NCI-H1436 (cell line): ENCODE measurements around the gene HDAC4.

Experiments used
- DNase-seq: peaks from one replicate; lab custom pipeline; 2025; lab: John Stamatoyannopoulos, UW

The HDAC4 gene

DNA sequence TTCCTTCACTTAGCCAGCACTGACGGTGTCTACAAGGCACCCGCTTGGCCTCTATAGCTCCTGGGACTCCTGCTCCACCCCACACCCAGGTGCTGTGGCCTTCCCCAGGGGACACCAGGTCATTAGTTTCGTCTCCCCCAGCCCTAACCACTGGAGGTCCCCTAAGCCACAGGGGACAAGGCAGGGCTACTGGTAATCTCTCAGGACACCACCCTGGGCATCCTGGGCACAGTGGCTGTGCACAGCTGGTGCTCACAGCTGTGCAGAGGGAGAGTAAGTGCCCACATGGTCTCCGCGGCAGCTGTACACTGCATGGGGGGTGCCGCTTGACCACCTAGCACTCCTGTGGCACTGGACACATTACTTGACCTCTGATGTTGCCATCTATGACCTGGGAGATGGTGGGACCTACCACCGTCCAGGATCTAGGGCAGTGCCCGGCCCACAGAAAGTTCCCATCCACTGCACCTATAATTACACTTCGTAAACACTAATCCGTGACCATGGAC is 134.0 kb downstream of the HDAC4 start:
- DNase-seq, result no peak

DNA sequence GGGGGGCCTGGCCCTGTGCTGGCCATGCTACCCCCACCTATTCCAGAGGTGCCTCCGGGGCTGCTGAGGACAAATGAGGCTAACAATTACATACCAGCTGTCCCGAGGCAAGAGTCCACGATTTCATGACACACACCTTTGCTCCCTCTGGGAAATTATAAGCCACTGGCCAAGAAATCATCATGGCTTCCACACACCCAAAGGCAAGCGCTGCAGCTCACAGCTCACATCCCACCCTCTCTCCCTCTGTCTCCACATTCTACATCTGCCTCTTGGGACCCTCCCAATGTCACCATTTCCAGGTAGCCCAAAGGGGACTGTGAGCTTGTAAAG is 134.4 kb downstream of the HDAC4 start:
- DNase-seq, result no peak

DNA sequence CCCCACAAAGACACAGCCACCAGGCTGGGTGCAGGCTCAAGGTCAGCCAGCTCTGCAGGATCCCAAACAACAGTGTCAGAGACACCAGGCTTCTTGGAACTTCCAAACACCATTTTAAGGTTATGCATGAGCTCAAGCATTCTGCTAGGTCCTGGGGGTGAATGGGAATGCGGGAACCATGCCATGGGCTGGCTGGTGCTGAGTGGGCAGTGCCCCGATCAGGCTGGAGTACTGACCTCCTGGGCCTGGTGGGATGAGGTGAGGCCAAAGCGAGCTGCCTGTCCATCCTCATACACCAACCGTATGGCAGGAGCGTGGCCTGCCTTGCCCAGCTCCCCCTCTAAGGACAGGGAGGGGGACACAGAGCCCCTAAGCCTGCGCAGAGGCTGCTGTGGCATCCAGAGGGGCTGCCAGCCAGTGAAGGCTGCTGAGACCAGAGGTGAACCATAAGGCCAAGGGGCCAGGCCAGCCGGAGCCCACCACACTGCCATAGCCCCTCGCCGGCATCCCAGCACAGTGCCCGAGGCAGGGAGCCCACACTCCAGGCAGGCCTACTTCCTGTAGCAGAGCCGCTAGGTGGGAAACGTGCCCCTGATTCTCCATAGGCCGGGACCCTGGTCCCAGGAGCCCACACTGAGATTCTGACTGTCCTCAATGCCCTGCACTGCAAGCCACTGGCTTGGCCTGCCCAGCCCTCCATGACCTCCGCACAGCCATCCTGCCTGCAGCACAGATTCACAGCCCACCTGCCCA is 135.0 kb downstream of the HDAC4 start:
- DNase-seq, result no peak

DNA sequence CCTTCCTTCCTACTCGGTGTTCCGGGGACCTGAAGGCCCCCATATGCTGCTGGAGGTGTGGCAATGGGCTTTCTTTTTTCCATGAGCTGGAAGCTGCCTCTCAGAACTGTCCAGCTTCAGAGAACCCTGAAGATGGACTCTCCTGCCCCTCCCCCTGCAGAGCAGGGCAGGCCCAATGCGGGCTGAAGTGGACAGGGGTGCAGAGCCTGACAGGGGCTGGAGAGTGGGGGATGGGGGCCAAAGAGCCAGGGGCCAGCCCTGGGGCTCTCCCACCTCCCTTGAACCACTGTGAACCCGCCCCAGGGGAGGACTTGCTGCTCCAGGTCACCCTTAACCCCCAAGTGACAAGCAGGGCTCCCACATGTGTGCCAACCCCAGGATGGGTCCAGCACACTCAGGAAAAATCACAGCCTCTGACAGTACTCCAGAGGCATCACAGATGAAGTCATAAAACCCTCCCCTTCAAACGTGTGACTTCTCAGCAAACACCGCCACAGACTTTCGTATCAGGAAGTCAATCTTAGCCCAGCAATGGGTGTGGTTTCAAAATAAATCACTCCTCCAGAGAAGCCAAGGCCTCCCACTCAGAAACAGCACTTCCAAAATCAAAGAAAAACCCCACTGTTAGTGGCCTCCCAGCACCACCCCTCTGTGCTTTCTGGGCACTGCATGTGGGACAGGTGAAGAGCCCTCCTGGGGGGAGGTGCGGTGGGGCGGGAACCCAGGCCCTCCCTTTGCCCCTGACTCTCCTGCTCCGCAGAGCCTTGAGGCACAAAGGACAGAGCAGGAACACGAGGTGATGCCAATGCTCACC is 135.8 kb downstream of the HDAC4 start:
- peak; percentile 41 for DNase-seq

DNA sequence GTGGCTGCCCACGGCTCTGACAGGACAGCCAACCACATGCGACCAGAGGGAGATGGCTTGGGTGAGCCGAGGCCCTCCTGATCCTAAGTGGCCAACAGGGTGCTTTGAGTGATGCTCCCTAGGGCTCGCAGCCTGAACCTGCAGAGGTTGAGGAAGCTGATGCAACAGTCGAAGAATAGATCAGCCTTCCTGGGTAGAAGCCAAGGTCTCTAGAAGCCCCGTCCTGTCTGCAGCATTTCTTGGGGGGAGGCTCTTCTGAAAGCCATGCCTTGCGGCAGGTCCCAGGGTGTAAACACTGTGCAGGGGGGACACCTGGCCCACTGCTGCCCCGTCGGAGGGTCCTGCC is 136.4 kb downstream of the HDAC4 start:
- peak; percentile 70 for DNase-seq

DNA sequence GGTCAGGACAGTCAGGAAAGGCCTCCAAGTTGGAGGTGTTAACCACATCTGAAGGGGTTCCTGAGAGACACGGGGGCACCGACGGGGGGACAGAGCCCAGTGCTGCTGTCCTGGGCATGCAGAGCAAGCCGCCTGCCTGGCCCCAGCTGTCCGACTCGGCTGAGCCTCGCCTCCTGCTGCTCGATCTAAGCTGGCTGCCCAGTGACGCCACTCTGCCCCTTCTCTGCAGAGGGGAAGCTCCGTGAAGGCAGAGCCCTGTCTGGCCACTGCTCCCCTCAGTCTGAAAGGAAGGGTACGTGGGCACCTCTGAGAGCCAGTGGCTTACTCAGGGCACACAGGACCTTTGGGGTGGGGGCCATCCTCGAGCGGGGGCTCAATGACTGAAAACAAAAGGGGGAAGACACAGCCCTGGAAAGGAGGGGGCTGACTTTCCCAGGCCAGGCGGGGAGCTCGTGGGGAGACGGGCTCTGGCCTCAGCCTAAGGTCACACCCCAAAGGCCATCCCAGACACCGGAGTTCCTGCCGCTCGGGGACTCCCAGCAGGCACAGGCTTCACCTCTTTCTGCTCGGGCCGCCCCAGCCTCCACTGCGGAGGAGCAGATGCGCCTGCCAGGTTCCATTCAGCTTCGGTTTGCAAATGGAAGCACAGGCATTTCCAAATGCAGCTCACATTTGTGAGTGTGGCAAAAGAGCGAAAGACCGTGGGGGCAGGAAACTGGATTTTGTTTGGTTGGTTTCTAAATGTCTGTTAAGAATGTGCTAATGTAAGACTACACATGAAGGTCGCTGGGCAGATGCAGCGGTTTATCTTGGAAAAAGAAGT is 136.9 kb downstream of the HDAC4 start:
- no peak for DNase-seq

DNA sequence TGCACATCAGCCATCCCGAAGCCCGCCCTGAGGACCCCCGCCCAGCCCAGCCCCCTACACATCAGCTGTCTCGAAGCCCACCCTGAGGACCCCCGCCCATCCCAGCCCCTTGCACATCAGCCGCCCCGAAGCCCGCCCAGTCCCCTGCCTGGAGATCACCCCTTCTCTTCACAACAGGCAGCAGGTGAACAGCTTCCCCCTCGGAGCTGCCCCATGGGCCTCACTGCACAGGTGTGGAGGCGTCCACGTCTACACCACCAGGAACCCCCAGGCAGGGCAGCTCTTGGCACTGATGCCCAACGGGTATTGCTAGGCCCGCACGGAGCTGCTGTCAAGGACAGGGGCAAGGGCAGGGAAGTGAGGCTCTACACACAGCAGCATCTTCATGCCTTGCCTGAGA is 137.6 kb downstream of the HDAC4 start:
- DNase-seq, result no peak

DNA sequence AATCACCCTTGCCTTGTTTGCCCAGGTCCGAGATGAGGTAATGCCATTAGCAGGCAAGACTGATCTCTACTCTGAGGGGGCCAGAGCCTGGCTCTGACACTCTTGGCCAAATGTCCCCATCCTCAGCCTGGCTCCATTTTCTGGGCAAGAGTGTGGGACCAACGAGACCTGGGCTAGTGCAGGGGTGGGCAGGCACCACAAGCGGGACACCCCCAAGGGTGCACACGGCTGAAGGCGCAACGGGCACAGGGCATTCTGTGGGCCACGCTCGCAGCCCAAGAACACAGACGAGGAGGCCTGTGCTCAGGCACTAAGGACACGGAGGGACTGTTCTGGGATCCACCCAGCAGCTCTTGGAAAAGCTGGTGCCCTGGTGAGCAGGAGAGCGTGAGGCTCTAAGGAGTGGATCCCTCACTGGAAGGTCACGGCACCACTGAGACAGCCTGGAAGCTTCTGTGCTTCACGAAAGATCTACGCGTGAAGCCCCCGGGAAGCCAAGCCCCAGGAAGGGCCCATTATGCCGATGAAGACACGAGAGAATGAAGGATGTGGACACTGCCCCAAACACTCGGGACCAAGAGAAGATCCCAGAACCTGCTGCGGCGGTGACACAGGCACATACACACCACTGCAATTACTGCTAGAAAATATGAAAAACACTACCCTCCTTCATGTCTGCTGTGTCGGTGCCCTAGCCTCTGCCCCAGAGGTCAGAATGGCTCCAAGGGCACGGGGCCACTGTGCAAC is 138.2 kb downstream of the HDAC4 start:
- no peak for DNase-seq

DNA sequence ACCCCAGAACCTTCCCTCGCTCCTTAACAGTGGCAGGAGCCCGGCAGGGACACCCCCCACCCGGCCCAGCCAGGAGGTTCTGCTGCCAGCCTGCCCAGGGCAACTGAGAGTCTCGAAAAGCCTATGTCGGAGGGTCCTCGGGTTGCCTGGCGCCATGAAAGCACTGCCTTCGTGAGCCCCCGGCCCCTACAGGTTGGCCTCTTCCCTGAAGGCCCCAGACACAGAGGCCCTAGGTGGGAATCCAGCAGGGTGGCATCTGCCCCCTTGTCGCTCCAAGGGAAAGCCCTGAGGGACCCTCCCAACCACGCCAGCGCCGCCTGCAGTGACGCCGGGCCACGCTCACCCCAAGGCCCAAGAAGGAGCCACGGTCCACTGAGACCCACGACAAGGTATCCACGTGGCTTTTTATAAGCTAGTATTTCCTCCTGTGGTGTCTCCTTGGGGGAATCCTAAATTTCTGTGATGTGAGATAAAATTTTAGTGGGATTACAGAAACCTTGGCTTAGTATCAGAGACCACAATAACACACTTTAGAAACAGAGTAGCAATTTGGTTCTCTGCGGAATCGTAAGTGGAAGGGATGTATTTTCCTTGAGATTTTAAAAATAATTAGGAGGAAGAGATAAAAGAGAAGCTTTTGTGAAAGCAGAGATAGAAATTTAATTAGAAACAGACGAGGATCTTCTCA is 138.9 kb downstream of the HDAC4 start:
- no peak for DNase-seq

DNA sequence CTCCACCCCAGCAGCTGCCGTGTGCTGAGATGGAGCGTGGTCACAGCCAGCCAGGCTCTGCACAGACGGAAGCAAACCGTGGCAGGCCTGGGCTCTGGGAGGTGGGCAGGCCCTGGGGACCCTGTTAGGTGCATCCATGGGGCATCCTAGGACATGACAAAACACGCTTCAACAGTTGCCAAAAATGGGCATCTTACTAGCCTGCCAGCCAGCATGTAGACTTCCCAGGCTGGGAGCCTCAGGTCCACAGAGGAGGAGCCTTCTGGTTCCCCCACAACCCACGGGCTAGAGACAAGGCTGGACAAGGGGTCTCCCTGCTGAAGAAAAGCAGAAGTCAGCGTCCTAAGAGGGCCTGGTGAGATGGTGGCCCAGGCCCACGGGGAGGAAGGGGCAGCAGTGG is 139.5 kb downstream of the HDAC4 start:
- no peak for DNase-seq

DNA sequence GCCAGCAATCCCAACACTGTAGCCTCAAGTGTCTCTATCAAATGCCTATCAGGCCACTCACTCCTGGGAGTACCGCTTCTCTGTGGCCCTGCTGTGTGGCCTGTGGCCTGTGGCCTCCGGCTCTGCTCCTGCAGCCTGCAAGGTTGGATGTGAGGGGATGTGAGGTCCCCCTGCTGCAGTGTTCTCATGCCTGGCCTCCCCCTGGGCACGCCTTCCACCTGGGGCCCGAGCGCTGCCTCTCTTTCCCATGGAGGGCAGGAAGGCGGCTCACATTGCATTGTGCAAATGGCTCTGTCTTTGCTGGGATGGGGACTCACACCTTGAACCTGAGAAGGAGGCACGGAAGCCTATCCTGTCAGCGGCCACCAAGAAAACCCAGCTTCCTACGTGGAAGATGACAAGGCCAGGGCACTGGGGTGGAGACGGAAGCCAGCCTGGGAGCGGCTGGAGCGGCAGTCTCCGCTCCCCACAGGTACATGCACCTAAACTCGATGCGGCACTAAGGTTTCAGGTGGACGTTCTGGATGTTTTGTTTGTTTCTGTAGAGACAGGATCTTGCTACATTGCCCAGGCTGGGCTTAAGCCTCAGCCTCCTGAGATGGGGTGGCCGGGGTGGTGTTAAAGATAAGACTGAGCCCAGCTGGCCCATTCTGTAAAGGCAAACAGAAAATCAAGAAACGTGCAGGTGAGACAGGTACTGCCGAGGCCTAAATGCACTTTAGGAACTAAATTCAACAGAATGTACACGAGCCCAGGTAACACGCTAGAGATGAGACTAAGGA is 140.1 kb downstream of the HDAC4 start:
- no peak for DNase-seq

DNA sequence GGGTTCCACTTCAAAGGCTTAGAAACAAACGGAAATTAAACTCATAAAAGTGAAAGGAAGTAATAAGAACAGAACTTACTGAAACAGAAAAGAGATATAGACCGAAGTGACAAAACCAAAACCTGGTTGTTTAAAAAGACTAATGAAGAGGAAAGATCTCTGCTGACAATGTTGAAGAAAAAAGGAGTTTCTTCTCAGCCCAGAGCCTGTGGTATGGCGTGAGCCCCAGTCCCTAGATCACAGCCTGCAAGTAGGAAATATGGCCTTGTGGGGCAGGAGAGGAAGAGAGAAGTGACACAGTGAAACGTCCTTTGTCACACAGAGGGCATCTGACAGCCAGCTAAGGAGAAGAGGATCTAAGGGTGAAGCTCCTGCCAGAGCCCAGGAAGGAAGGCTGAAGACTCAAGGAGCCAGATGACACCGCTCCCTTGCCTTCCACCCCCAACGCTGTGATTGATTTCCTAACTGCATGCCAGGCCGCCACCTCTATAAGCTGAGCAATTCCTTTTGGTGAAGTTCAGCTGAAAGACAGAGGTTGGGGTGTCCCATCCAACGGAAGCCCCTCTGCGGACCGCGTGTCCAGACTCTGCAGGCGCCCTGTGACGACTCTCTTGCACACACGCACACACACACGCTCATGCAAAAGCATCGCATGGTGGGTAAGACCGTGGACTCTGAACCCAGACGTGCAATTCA is 141.1 kb downstream of the HDAC4 start:
- no peak for DNase-seq

DNA sequence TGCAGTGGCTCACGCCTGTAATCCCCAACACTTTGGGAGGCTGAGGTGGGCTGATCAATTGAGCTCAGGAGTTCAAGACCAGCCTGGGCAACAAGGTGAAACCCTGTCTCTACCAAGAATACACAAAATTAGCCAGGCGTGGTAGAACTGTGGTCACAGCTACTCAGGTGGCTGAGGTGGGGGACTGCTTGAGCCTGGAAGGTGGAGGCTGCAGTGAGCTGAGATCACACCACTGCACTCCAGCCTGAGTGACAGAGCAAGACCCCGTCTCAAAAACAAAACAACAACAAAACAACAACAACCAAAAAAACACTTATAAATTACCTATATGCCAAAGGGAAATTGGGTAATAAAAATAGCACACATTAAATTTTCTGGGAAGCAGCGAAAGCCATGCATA is 141.6 kb downstream of the HDAC4 start:
- no peak for DNase-seq

DNA sequence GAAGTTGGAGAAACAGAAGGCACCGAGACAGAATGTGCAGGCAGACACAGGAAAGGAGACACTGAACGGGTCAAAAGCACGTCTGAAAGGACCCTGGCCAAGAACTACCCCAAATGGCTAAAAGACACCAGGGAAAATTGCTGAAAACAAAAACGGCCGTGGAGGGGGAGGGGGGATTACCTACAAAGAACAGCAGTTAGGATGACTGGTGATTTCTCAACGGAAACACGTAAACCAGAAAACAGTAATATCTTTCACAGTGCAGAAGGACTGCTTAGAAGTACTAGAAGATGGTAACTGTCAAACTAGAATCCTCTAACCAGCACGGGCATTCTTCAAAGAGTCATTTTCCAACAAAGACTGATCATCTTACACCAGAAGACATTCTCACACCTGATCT is 142.6 kb downstream of the HDAC4 start:
- no peak for DNase-seq

DNA sequence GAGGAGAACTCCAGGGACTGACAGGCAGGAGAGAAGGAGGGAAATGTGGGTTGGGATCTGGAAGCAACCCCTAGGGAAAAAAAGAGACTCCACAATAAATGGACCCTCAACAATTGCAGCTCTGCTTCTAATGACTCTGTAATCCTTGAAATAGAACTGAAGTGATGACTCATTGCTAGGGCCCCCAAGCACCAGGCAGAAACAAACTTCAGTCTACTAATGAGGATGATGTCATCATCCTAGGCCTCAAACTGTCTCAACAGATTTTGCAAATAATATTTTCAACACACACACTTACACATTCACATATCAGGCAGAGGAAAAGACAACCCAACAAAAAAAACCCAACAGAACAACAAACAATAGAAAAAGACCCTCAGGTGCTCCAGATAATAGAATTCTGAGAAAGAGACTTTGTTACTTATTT is 143.3 kb downstream of the HDAC4 start:
- no peak for DNase-seq

DNA sequence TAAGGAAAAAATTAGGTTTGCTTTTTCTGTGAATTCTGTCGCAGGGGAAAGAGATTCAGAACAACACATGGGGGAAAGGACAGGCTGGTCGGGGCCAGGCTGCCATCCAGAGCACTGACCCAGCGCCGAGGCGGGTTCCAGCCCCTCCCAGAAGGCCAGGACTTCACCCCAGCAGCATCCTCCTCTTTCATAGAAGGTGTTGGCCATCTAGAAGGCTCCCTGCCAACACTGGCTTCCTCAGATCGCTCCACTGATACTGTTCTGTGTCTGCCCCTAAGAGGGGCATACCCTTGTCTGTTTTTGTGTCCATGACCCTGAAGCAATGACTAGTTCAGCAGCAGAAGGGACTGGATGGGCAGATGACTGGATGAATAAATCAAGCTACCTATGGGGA is 144.5 kb downstream of the HDAC4 start:
- DNase-seq, result no peak

DNA sequence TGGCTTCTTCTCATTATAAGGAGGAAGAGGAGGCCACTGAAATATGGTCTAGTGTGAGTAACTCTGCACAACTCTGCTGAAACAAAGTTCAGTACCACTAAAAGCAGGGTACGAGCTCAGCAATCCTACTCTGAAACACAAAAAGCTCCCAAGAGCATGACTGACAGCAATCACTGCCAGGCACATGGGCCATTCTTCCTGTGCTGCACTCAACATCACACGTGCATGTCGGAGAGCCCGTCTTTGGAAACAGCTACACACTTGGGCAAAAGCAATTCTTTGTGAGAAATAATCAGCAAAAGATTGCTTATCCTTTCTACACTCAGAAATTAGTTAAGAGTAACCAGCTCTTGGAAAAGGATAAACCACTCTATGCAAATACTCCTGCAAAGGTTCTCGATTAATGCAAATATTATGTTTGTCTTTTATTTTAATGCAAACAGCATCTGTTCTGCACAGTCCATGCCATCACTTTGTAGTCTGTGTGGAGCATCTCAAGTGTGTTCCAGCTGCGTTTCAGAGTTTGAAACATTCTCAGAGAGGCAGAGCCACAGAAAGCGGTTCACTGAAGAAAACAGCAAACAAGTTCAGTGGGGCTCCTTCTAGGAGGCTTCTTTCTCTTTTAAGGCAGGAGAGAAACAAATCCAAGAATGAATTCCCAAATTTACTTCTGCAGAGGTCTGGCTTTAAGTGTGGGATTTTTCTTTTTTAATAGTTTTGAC is 145.0 kb downstream of the HDAC4 start:
- DNase-seq, result no peak

DNA sequence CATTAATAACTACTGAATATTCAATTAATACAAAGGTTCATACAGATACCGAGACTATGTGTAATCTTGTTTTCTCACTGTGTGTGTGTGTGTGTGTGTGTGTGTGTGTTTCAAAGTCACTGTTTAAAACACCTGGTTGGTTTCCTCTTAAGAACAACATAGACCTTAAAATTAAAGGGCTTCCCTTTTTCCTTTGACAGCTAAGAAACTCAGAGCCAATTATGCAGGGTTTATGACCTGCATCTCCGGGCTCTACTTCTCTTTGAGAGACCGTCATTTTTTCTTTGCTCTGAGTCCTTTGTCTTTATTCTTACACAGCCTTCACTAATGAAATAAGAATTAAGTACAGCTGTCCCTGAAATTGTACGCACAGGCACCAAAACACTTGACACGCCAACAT is 145.6 kb downstream of the HDAC4 start:
- DNase-seq, result no peak

DNA sequence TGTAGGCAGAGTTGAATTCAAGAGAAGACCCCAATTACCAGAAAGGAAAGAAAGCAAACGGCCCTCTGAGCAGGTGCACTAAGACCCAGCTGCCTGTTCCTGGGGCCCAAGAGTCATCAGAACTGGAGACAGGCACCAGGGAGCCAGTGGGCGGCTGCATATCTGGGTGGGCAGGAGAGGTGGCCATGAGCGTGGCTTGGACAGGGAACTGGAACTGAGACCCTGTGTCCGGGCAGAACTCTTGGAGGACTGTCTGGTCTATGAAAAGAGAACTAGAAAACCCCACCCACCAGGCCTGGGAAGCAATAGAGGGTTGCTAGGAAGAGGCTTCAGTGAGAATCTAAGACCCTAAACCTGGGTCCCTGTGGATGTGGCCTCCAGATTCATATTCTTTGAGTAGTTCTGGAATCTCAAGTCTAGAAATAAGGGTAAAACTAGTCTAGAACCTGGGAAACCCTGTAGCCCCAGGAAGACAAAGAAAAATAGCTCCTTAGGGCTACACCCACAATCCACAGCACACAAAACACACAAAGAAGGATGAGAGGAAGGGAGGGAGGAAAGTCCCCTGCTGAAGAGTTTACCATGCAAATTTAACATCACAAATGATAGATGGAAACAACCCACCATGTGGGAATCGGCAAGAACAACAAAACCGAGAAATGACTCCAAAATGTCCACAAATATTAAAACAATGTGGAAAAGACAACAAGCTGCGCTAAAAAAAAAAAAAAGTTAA is 147.0 kb downstream of the HDAC4 start:
- DNase-seq, result no peak
